K562 (cell line): ENCODE data around the gene PAQR7. TPM values are rescaled to one million over a fixed set of nuclear protein-coding genes. Genes with fewer than 3 reads are reported as not detected.
A peak's percentile ranks its signal among the peaks of the same experiment; 100 is the strongest.

Source experiments
- ARHGAP35 ChIP-seq: fragments of 450-650 bp; IDR thresholded peaks from 2 replicates; pipeline ENCODE4 v1.6.1; 2018; ENCODE audit not compliant: partially characterized antibody
- BRD4 ChIP-seq: fragments of 200-600 bp; sonication (generic); IDR thresholded peaks from 2 replicates; pipeline ENCODE4 v1.6.1; 2017; ENCODE audit warnings: inconsistent platforms
- CBX8 ChIP-seq: fragments of 200-600 bp; sonication (generic); IDR thresholded peaks from 2 replicates; pipeline ENCODE4 v1.6.1; 2012; ENCODE audit warnings: borderline replicate concordance, mixed run types, low read depth, mild to moderate bottlenecking, moderate library complexity, mixed read lengths, low read length, control low read depth, inconsistent platforms; ENCODE audit not compliant: poor library complexity, severe bottlenecking; ENCODE audit errors: extremely low read depth
- ELF4 ChIP-seq: fragments of 450-650 bp; formaldehyde crosslinking; IDR thresholded peaks from 2 replicates; pipeline ENCODE4 v1.4.0; 2022; ENCODE audit warnings: missing genetic modification characterization
- GTF2A2 ChIP-seq: IDR thresholded peaks from 2 replicates; pipeline ENCODE4 v1.6.1; 2016; ENCODE audit warnings: mild to moderate bottlenecking, missing genetic modification characterization, missing compliant biosample characterization
- HMGN3 ChIP-seq: IDR thresholded peaks from 2 replicates; pipeline ENCODE4 v1.6.1; 2011; ENCODE audit warnings: borderline replicate concordance, low read depth, mild to moderate bottlenecking, mixed read lengths, low read length; ENCODE audit not compliant: insufficient read length; ENCODE audit errors: extremely low read depth
- ILK ChIP-seq: fragments of 450-650 bp; IDR thresholded peaks from 2 replicates; pipeline ENCODE4 v1.6.1; 2016; ENCODE audit warnings: missing genetic modification characterization, low read depth, mild to moderate bottlenecking, missing compliant biosample characterization, moderate library complexity, borderline replicate concordance
- KLF1 ChIP-seq: fragments of 450-650 bp; IDR thresholded peaks from 2 replicates; pipeline ENCODE4 v1.6.1; 2016; ENCODE audit warnings: missing genetic modification characterization, missing compliant biosample characterization
- LARP7 ChIP-seq: fragments of 450-650 bp; IDR thresholded peaks from 2 replicates; pipeline ENCODE4 v1.6.1; 2016
- MAFG ChIP-seq: fragments of 450-650 bp; conservative IDR thresholded peaks from 2 replicates; pipeline ENCODE4 v1.6.1; 2016; ENCODE audit warnings: missing genetic modification characterization, missing compliant biosample characterization
- NFYB ChIP-seq: IDR thresholded peaks from 2 replicates; pipeline ENCODE4 v1.6.1; 2011; ENCODE audit warnings: mild to moderate bottlenecking, moderate library complexity; ENCODE audit not compliant: insufficient read length; ENCODE audit errors: extremely low read depth
- RBBP5 ChIP-seq: fragments of 200-600 bp; sonication (generic); IDR thresholded peaks from 2 replicates; pipeline ENCODE4 v1.6.1; 2012; ENCODE audit warnings: borderline replicate concordance, mild to moderate bottlenecking, low read length, control low read depth, inconsistent platforms; ENCODE audit not compliant: insufficient read depth, poor library complexity, severe bottlenecking
- RHOXF2B ChIP-seq: fragments of 250-450 bp; sonication (Bioruptor Pico); conservative IDR thresholded peaks from 2 replicates; pipeline ENCODE4 v1.5.1; 2021
- SRSF9 ChIP-seq: fragments of 200-400 bp; formaldehyde crosslinking; IDR thresholded peaks from 2 replicates; pipeline ENCODE4 v1.6.1; 2017; ENCODE audit warnings: low read depth, low read length, borderline replicate concordance
- TCF7L2 ChIP-seq: fragments of 150-350 bp; IDR thresholded peaks from 2 replicates; pipeline ENCODE4 v1.6.1; 2016; ENCODE audit warnings: low read depth, mild to moderate bottlenecking, low read length, moderate library complexity
- ZBTB43 ChIP-seq: sonication (generic); formaldehyde crosslinking; IDR thresholded peaks from 2 replicates; pipeline ENCODE4 v1.8.0; 2023; ENCODE audit warnings: mild to moderate bottlenecking, missing genetic modification reagents
- ZFX ChIP-seq: sonication (generic); formaldehyde crosslinking; IDR thresholded peaks from 2 replicates; pipeline ENCODE4 v1.8.0; 2022; ENCODE audit warnings: mild to moderate bottlenecking, missing genetic modification reagents, moderate library complexity
- ZNF140 ChIP-seq: fragments of 250-450 bp; sonication (Bioruptor Pico); IDR thresholded peaks from 2 replicates; pipeline ENCODE4 v1.8.0; 2021; ENCODE audit warnings: moderate library complexity, mild to moderate bottlenecking, inconsistent platforms
- ZNF24 ChIP-seq: fragments of 450-650 bp; IDR thresholded peaks from 2 replicates; pipeline ENCODE4 v1.6.1; 2016
- ZNF253 ChIP-seq: fragments of 250-450 bp; sonication (Bioruptor Pico); conservative IDR thresholded peaks from 2 replicates; pipeline ENCODE4 v1.6.1; 2021; ENCODE audit warnings: mild to moderate bottlenecking
- ZNF740 ChIP-seq, 3 experiments: fragments of 200-800 bp in 1 of 3; sonication (Bioruptor generic) in 1 of 3; sonication (generic) in 1 of 3; formaldehyde crosslinking in 1 of 3; IDR thresholded peaks; 2 replicates each; pipeline versions ENCODE4 v1.6.1 to v1.8.0; 2016 to 2022; ENCODE audit warnings: mild to moderate bottlenecking in 2 of 3, missing compliant biosample characterization in 2 of 3, missing genetic modification characterization in 2 of 3, missing genetic modification reagents in 1 of 3
- polyA plus RNA-seq, 8 experiments: library from polyadenylated mRNA; depleted of rRNA in 4 of 8; stranded (reverse) in 5 of 8; unstranded in 3 of 8; fragments of >200 nt; fragmentation: Nextera tagmentation in 2 of 8; fragmentation: Illumina TruSeq in 1 of 8; extraction: Ambion mirVana in 2 of 8; extraction: Trizol in 1 of 8; gene quantifications; 2 replicates each; pipeline versions ENCODE4 v1.2.1 to v1.2.3, GENCODE V29; 2011 to 2014; ENCODE audit warnings: inconsistent platforms in 1 of 8, missing spikeins in 1 of 8
- total RNA-seq, 7 experiments: library from RNA; depleted of rRNA in 6 of 7; stranded (reverse); fragments of >200 nt in 6 of 7; fragmentation: Illumina TruSeq in 2 of 7; extraction: Trizol in 2 of 7; gene quantifications; 2 replicates each; pipeline versions ENCODE4 v1.2.1 to v1.2.3, GENCODE V29; 2011 to 2021; ENCODE audit warnings: low replicate concordance in 1 of 7
- TF ChIP-seq, protein P1 (sequence below): fragments of 450-650 bp; formaldehyde crosslinking; IDR thresholded peaks from 2 replicates; pipeline ENCODE4 v1.4.0; 2022; ENCODE audit warnings: missing genetic modification characterization
- TF ChIP-seq, protein P2 (sequence below): sonication (generic); formaldehyde crosslinking; IDR thresholded peaks from 2 replicates; pipeline ENCODE4 v1.8.0; 2022; ENCODE audit warnings: mild to moderate bottlenecking, low read depth, missing genetic modification reagents

PAQR7 gene
- total and polyA plus RNA-seq, 9 of the 15 experiments (the other 6 are each of a cell fraction or from before 2014, with no cell fraction given), result 1.1 to 5.2 (median 2.6) TPM

- TF ChIP-seq, protein P1, sequence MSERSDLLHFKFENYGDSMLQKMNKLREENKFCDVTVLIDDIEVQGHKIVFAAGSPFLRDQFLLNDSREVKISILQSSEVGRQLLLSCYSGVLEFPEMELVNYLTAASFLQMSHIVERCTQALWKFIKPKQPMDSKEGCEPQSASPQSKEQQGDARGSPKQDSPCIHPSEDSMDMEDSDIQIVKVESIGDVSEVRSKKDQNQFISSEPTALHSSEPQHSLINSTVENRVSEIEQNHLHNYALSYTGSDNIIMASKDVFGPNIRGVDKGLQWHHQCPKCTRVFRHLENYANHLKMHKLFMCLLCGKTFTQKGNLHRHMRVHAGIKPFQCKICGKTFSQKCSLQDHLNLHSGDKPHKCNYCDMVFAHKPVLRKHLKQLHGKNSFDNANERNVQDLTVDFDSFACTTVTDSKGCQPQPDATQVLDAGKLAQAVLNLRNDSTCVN, result no peak
- TF ChIP-seq CBX8, result no peak
- TF ChIP-seq BRD4, result peak; percentile 68; the same call in 1 of the 2 replicates
- TF ChIP-seq ZNF740 (CRISPR knock-in tag; IDR thresholded peaks at IDR 0.05), result peak; percentile 98
- peak in 1 of 2 experiments; percentile 95; a peak in 2 of 4 replicates for TF ChIP-seq ZNF740 (tag; IDR thresholded peaks at IDR 0.05)
- no peak for TF ChIP-seq KLF1 (tag)
- TF ChIP-seq RHOXF2B (CRISPR knock-in tag), result no peak
- no peak for TF ChIP-seq ZNF140 (CRISPR knock-in tag)
- no peak for TF ChIP-seq LARP7
- TF ChIP-seq ELF4 (CRISPR knock-in tag), result no peak
- TF ChIP-seq, protein P2, sequence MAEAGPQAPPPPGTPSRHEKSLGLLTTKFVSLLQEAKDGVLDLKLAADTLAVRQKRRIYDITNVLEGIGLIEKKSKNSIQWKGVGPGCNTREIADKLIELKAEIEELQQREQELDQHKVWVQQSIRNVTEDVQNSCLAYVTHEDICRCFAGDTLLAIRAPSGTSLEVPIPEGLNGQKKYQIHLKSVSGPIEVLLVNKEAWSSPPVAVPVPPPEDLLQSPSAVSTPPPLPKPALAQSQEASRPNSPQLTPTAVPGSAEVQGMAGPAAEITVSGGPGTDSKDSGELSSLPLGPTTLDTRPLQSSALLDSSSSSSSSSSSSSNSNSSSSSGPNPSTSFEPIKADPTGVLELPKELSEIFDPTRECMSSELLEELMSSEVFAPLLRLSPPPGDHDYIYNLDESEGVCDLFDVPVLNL (CRISPR knock-in tag), result no peak
- TF ChIP-seq ZNF24, result no peak
- no peak for TF ChIP-seq MAFG (tag)
- TF ChIP-seq GTF2A2, result no peak
- TF ChIP-seq TCF7L2, result no peak
- peak; percentile 75 for TF ChIP-seq ZFX (CRISPR knock-in tag)
- TF ChIP-seq ZNF253 (CRISPR knock-in tag), result no peak
- TF ChIP-seq RBBP5, result peak; percentile 32
- peak; percentile 36; the same call in 1 of the 2 replicates for TF ChIP-seq ZBTB43
- TF ChIP-seq ARHGAP35, result no peak
- no peak for TF ChIP-seq ILK
- TF ChIP-seq HMGN3, result peak; percentile 95
- peak; percentile 57 for TF ChIP-seq NFYB
- TF ChIP-seq SRSF9, result no peak
These were observed 30.5 kb upstream of the PAQR7 start, which contains the start of gene STMN1 (continued) for GRCh38 chr1:25905680-25906643.
